Sigmoid colon (tissue), 4 donors: ENCODE results near the gene BPNT1.

Experiments used
- POLR2A ChIP-seq, 2 donors: fragments of 450-650 bp; IDR thresholded peaks; one replicate each; pipeline ENCODE4 v1.6.1; 2016; ENCODE audit warnings: antibody characterized with exemption in 2 of 2, mild to moderate bottlenecking in 2 of 2, moderate library complexity in 2 of 2
- POLR2AphosphoS5 ChIP-seq, 4 donors: sonication (generic); formaldehyde crosslinking; IDR thresholded peaks; one replicate each; pipeline ENCODE4 v1.6.1; 2017; ENCODE audit warnings: antibody characterized with exemption in 4 of 4
- TF ChIP-seq, protein P1 (sequence below), 4 experiments: fragments of 450-650 bp in 3 of 4; fragments of 200-600 bp in 1 of 4; IDR thresholded peaks; one replicate each; pipeline ENCODE4 v1.5.1; 2016 to 2019; ENCODE audit warnings: antibody characterized with exemption in 4 of 4, mild to moderate bottlenecking in 3 of 4, moderate library complexity in 2 of 4

DNA sequence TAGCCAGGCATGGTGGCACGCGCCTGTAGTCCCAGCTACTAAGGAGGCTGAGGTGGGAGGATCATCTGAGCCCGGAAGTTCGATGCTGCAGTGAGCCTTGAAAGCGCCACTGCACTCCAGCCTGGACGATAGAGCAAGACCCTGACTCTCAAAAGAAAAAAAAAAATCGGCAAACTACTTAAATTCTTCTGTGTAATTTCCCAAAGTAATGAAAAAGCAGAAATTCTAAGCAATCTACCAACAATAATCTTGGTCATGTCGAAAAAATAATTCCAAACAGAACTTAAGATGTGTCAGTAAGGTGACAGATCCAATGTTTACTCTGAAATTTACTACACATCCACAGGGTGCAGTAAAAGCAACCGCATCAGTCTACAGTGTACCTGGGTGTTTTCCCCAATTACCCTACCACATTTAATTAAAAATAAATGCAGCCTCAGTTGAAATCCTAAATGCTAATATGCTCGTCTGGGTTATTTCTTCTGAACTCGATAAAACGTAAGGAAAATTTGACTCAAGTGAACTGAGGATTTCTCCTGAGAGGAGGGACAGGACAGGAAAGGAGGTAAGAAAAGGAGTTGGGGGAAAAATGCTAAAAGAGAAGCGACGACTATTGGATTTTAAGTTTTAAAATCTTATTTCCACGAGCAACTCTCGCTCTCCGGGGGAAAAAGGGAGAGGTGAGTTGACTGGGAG is 44.1 kb downstream of the BPNT1 start:
- TF ChIP-seq, protein P1, sequence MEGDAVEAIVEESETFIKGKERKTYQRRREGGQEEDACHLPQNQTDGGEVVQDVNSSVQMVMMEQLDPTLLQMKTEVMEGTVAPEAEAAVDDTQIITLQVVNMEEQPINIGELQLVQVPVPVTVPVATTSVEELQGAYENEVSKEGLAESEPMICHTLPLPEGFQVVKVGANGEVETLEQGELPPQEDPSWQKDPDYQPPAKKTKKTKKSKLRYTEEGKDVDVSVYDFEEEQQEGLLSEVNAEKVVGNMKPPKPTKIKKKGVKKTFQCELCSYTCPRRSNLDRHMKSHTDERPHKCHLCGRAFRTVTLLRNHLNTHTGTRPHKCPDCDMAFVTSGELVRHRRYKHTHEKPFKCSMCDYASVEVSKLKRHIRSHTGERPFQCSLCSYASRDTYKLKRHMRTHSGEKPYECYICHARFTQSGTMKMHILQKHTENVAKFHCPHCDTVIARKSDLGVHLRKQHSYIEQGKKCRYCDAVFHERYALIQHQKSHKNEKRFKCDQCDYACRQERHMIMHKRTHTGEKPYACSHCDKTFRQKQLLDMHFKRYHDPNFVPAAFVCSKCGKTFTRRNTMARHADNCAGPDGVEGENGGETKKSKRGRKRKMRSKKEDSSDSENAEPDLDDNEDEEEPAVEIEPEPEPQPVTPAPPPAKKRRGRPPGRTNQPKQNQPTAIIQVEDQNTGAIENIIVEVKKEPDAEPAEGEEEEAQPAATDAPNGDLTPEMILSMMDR (IDR thresholded peaks at IDR 0.05): no peak
- TF ChIP-seq POLR2AphosphoS5 (IDR thresholded peaks at IDR 0.05) (no peak), POLR2A (IDR thresholded peaks at IDR 0.05) (no peak)
